DMS53 treated with DMSO at 0.1 percent for 48 hours (cell line): ENCODE data around the gene SH2D5.
"Not testable (repeated sequence)": the region's sequence is repeated elsewhere in the genome, so short reads cannot be mapped to it uniquely, and the experiment has no call there.

ENCODE experiments used
- DNase-seq: peaks from one replicate; lab custom pipeline; 2025; ENCODE audit not compliant: unreplicated experiment; lab: John Stamatoyannopoulos, UW

The SH2D5 gene

DNA sequence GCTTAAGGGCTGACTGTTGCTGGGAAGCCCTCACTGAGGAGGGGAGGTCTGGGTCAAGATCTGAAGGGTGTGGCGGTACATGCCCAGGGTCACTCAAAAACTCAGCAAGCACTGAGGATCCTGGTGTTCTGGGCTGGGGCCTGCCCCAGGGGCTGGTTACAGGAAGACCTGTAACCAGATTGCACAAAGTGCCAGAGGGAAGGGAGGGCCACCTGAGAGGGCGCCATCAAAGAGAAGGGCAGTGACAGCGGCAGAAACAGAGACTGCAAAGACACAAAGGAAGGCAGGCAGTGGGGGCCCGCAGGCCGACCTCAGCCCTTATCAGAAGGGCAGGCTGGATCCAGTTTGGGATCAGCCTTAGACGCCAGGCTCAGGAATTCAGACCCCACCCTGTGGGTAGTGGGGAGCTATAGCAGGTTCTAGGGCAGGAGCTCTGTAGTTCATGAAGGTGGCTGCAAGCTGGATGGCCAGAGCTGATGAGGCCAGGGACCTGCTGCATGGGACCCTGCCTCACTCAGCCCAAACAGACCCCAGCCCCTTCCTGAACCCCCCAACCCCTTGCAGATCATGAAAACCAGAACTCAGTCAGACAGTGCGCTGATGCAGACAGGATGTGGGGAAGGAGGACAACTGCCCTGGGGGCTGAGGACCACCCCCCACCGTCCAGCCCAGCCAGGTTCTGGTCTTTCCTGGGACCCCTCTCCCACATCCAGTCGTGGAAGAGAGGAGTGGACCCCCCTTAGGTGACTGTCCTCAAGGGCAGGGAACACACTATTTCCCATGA is 3.9 kb downstream of the SH2D5 start:
- DNase-seq: no peak

DNA sequence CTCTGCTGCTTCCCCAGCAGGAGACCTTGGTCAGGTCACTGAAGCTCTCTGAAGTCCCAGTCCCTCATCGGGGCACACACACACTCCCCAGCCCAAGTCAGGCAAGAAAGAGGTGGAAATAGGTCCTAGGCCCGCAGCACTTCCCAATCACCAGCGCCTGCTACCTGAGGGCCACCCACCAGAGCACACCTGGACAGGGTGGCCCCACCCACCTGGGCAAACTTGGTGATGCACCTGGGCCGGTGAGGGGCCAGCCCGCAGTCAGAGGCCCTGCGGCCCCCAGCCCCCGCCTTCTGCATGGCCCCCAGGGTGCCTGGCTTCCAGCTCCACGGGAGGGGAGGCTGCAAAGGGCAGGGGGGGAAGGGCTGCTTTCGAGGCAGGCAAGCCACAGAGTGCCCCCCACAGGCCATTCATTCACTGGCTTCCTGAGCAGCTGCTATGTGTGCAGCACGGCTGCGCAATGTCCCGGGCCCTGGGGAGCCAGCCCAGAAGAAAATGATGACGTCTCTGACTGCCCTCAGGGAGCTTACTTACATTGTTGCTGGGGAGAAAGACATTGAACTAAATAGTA is 4.7 kb downstream of the SH2D5 start:
- no peak for DNase-seq

DNA sequence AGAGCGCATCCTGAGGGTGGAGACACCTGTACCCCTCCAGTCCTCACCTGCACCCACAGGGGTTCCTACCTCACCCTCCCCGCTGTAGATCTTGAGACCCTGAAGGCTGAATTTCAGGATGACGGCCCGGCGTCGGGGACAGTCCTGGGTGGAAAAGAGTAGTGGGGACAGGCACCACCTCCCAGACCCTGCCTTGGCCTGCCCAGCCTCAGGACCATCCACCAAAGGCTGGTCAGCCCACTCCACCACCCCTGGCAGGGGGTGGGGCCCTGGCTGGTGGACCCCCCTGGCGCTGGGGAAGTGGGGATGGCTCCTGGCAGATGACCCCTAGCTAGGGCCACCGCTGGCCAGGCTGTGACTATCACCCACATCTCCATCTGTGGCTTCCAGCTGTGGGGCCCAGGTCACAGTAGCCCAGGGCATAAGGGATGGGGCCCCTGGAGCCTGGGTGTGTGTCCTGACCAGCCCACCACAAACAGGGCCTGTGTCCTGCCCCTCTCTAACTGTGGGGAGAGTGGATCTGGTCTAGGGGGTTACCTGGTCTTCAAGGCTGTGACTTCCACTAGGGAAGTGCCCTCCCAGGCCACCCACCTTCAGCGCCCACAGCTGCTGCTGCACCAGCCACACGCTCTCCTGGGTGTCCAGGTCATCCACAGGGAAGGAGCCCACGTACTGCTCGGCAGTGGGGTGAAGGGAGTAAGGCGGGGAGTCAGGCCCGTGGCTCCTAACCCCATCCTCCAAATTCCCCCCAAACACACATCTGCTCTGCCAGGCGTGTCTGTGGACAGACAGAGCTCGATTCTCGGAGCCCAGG is 5.4 kb downstream of the SH2D5 start:
- DNase-seq: no peak

DNA sequence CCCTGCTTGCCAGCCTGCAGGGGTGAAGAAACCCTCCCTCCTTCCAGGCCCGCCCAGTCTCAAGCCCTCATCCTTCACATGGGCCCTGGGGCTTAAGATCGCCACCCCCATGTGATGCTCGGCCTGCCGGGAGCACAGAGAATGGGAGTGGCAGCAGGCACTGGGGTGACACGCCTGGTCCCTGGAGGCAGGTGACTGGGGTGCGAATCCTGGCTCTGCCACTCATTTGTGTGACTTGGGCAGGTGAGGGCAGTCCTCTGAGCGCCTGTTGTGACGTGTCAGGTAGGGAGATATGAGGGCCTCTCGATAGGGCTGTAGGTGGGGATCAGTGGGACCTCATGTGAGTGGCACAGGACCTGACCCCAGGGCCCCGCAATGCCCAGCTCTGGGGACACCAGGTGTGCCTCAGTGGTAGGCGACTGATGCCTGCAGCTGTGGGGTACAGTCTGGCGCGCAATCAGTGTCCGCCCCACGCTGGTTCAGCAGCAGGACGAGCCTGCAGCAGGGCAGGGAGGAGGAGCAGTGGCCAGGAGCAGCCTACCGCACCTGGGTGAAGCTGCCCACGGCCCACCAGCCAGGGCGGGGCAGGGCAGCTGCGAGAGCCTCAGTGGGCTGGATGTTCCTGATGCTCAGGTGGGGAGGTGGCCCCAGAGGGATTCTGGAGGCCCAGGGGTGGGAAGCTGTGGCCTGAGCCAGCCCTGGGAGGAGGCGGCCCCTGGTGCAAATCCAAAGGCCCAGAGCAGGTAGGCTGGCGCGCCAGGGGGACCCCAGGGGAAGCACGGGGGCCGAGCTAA is 6.2 kb downstream of the SH2D5 start:
- DNase-seq: no peak

DNA sequence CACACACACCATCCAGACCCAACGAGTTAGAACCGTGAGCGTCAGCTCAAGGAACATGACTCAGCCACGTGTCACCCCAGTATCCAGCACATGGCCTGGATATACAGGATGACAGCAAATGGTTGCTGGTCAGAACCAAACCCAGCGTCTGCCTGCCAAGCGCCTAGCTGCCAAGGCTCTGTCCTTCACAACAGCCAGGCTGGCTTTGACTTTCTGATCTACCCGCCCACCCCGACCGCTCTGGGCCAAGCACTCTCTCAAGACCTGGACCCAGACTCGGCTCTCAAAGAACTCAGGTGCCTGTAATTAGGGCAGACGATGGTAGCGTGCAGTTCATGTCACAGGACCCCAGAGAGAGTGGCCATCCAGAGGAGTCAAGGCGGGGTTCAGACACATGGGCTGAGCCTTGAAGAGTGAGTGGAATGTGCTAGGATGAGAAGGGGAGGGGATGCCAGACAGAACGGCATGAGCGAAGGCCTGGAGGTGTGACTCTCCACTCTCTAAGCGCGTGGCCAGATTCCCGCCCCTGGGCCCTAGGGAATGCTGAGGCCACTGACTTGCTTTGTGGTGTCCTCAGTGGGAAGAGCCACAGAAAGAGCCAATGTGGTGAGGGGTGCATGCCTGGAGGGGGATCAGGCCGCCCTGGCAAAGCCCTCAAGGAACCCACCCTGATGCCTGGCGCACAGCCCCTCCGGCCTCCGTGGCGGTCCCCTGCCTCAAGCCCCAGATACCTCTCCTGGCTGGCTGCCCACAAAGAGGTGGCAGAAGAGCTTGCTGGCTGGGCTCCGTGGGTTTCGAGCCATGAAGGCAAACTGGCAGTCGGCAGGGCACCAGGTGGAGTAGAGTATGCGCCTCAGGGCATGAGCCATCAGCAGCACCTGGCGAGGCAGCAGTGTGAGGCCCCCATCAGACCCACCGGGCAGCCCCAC is 7.0 kb downstream of the SH2D5 start:
- DNase-seq: no peak

DNA sequence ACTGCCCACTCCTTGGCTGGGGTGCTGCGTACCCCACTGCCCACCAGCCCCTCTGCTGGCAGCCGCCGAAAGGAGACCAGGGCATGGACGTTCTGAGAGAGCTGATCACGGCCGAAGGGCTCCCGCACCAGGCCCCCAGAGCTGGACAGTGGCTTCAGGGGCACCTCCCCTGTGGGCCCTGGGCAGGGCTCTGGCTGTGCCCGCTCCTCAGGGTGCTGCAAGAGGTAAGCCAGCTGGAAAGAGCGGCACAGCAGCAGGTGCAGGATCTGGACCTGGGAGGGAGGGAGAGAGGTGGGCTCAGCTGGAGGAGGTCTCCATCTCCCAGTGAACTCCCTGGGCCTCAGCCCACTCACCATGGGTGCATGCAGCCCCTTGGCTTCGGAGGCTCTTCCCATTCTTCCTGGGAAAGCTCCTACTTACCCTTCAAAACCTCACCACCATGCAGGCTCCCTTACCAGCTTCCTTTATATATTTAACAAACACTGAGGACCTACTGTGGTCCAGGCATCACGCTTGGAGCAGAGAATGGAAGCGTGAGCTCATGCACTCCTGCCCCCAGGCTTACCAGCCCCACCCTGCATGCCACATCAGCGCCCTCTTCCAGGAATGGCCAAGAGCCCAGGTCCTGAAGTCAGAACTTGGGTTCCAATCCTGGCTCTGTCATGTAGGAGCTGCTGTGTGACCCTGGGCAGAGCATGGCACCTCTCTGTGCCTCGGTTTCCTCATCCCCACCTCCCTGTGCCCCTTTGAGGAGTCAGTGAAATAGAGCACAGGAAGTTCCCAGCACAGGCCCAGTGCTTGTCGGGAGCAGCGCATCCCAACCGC is 7.9 kb downstream of the SH2D5 start:
- DNase-seq: no peak

DNA sequence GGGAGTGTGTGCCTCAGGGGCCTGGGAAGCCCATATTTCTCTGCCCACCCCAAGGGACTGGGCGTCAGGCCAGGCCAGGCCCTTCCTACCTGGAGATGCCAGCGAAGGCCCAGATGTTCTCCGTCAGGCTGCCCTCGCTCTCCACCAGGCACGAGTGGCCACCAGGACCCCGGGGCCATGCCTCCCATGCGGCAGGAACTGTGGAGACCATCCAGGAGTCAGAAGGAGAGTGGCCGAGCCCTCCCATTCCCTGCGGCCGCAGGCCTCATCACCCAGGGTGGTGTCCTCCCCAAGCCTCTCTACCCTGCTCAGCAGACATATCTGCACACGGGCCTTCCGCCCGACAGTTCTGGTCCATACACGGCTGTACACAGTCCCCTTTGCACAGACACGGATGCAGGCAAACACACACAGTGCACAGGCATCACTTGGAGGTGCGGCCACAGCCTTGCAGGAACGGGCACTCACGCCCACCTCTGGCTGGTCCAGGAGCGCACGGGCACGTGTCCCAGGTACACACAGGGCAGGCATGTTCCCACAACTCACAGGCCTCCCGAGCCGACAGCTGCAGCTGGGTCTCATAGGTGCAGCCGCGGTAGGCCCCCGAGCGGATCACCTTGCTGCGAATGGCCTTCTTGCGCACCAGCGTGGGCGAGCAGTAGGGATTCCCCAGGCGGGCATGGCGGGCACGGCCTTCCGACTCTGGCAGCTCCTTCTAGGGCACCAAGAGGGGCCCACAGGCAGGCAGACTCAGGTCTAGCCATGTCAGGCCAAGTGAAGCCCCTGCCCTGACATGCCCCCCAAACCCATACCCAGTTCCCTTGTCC is 8.8 kb downstream of the SH2D5 start:
- DNase-seq: no peak

DNA sequence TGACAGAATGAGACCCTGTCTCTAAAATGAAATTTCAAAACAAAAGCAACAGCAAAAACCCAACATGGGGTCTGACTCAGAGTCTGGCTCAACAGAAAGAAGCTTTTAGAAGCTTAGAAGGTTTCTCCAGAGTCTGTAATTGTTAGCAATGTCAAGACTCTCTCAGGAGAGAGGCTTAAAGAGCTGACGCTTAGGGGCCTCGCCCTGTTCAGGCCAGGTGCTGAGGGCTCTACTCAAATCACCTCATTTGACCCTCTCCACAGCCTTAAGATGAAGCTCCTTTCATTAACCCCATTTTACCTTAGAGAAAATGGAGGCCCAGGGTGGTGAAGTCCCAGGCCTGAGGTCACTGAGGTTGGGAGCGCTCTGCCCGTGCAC is 9.4 kb downstream of the SH2D5 start:
- DNase-seq: no peak

DNA sequence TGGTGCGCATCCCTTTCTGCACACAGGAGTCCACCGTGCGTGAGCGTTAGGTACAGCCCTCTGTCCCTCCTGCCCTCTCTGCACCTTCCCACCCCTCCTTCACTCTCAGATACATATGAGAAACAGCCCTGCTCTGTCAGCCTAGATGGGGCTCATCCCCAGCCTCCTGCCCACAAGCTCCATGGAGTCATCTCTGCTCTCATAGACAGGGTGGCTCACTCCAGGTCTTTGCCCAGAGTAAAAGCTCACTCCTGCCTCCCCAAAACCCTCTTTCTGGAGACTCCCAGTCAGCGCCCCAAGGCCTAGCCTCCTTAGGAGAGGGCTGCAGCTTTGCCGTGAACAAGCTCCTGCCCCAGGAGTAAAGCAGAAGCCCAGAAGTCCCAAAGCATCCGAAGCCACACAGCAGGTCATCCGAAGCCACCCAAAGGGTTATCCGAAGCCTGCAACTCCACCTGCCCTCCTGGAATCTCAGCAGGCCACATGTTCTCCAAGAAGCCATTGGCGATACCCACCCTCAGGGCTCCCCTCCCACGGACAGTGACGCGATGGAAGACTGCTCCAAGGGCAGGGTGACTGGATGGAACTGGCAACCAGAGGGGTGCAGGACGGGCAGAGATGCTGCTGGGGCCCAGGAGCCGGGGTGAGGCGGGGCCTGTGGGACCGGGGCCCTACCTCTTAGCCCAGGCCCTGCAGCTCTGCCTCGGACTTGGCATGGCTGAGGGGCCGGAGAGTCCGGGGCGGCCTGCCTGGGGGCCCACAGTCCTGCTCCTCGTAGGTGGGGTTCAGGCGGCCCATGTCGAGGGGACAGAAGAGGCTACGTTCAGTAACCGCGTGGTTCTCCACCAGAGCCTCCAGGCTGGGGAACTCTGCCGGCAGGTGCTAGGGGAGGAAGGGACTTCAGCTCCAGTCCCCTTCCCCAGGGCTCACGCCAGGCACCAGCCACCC is 11.1 kb downstream of the SH2D5 start:
- DNase-seq: no peak

DNA sequence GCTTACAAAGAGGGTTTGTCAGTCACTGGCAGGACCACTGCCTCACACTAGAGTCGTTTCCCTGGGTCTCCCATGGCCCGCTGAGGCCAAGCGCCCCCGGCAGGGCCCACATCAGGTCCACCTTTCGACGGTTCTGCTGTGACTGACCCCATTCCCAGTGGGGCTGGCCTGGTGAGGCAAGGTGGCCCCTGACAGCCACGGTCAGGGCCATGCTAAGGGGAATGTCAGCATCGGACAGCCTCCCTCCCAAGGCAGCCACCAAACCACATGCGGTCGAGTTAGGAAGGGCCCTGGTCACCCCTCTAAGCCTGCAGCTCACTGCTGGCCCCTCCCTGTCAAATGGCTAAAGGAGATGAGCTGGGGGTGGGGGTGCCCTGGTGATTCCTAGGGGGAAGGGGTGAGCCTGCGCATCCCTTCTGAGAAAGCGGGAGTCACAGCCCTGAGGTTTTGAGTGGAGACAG is 11.8 kb downstream of the SH2D5 start:
- no peak for DNase-seq

DNA sequence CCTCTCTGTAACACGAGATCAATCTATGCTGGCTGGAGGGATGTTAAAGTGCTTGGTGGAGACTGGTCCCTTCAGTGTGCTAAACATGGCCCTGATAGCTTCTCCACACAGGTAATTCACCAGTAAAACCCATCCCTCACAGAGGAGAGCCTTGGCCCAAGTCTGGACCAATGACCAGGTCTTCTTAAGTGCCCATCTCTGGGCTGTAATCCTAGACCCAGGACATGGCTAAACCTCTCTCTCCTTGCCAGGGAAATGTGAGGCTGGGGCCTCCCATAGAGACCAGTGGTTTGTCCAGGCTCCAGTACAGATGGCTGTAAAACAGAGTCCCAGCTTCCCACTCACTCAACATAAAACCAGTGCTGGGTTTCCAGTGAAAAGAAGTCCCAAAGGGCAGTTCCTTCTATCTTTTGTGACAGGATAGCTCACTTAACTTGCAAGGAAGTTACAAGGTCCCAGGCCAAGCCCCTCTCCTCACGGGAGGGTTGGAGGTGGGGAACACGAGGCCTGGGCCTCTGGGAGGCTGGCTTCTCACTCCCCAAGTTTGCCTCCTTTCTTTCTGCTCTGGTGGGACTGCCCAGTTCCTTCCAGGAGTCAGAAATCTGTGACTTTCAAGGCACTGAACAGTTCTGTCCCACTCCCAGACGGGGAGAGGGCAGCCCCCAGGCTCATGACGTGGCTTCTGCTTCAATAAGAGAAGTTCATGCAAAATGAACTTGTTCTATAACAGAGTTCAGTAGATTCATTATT is 12.5 kb downstream of the SH2D5 start:
- no peak for DNase-seq

DNA sequence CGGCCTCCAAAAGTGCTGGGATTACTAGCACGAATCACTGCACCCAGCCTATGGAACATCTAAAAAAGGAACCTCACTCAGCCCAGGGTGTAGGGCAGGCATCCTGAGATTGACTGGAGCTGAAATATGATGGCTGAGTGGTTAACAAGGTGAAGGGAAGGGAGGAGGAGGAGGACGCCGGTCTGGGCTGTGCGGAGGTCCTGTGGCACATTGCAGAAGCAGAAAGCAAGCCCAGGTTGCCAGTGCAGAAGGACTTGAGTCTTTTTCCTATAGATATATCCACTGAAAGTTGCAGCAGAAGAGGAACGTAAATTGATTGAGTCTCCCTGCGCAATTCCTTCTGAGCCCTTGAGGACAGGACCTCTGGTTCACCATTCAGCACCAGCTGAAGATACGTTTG is 13.2 kb downstream of the SH2D5 start:
- DNase-seq: no peak

DNA sequence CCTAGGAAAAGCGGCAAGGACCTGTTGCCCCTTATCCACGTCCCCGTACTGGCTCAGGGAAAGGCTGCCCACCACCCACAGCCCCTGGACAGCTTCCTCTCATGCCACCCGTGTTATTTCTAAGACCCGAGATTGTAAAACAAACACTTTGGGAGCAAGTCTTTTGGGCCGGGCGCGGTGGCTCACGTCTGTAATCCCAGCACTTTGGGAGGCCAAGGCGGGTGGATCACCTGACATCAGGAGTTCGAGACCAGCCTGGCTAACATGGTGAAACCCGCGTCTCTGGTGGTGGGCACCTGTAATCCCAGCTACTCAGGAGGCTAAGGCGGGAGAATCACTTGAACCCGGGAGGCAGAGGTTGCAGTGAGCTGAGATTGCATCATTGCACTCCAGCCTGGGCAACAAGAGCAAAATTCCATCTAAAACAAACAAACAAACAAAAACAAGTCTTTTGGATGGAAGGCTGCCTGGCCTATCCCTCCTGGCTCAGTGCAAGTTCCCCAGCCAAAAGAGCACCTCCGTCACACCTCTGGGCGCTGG is 14.1 kb downstream of the SH2D5 start:
- DNase-seq: not testable (repeated sequence)

DNA sequence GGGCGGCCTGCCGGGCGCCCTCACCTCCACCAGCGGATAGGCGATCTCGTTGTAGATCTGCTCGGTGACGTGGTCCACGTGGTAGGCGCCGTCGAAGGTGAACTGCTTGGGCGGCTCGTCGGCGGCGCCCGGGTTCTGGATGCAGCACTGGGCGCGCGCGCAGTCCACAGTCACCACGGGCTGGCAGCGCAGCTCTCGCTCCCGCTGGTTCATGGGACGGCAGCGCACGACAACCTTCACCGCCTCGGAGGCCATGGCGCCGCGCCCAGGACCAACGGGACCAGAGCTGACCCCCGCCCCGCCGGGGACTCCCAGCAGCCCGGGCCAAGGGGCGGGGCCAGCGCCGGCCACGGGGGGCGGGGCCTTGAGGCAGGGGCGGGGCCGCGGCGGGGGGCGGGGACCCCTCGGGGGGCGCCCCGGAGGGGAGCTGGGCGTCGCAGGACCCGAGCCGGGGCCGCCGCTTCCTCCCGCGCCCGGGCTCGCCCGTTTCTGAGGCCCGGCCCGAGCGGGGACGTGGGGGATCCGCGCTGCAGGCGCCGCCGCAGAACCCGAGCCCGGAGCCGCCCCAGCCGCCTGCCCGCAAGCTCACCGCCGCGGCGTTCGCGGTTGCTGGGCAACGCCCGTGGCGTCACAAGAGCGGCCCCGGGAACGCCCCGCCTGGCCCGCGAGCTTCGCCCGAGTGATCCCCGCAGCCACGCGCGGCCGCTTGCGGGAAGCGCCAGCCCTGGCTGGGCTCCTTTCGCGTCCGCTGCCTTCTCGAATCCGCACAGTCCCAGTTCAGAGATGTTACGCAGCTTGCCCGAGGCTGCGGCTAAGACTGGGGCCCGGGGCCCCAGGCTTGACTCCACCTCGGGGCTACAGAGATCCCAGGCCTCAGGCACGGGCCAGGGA is 14.8 kb downstream of the SH2D5 start, which contains the start of gene KIF17:
Gene KIF17, minus strand, starts transcription at position 556 of the 891 bp plus-strand sequence. Its CDS starts 301 bp downstream, at position 255.
- DNase-seq: peak; percentile 47

DNA sequence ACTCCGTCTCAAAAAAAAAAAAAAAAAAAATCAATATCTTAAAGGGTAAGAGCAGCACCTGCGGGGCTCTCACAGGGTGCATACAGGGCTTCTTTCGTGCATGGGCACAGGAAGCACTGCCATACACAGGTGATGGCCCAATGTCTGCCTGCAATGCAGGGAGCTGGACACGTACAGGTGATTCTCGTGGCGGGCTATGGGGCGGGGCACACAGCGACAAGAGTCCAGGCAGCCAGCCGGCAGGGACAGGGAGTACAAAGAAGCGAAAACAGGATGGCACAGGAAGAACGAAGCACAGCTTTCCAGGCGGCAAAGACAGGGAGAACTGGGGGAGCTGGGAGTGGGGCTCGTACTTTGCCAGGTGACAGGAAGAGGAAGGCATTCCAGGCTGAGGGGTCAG is 16.3 kb downstream of the SH2D5 start:
- DNase-seq: no peak
